ENCODE measurements around the gene TBX5.

Gene TBX5

GRCh38 chr12:114412307-114412706 lies 6.4 kb upstream of the TBX5 start:
- no peak for TF ChIP-seq TAF1 (IDR thresholded peaks at IDR 0.05; ENCODE audit: low read depth)

- TF ChIP-seq NFIC (IDR thresholded peaks at IDR 0.05) (no peak), FOXM1 (IDR thresholded peaks at IDR 0.05; ENCODE audit: borderline replicate concordance, low read depth) (no peak), MAX (IDR thresholded peaks at IDR 0.05) (no peak), TAF1 (IDR thresholded peaks at IDR 0.05; ENCODE audit: low read depth) (no peak), EGR1 (IDR thresholded peaks at IDR 0.05) (no peak), RAD21 (IDR thresholded peaks at IDR 0.05; ENCODE audit: low read depth) (no peak), EP300 (IDR thresholded peaks at IDR 0.05; ENCODE audit: borderline replicate concordance) (no peak), YY1 (IDR thresholded peaks at IDR 0.05; ENCODE audit: low read depth) (no peak), CREB1 (IDR thresholded peaks at IDR 0.05; ENCODE audit: low read depth) (no peak), TEAD4 (IDR thresholded peaks at IDR 0.05) (no peak), ZBTB7A (IDR thresholded peaks at IDR 0.05; ENCODE audit: low read depth) (no peak), USF1 (IDR thresholded peaks at IDR 0.05) (no peak), CEBPB (IDR thresholded peaks at IDR 0.05) (no peak), TCF12 (IDR thresholded peaks at IDR 0.05; ENCODE audit: low read depth) (no peak), REST (IDR thresholded peaks at IDR 0.05; ENCODE audit: low read depth) (no peak)
These were observed 5.3 kb upstream of the TBX5 start for GRCh38 chr12:114411071-114411837.

- TF ChIP-seq FOXM1 (IDR thresholded peaks at IDR 0.05; ENCODE audit: borderline replicate concordance, low read depth) (no peak), TAF1 (IDR thresholded peaks at IDR 0.05; ENCODE audit: low read depth) (no peak), EP300 (IDR thresholded peaks at IDR 0.05; ENCODE audit: borderline replicate concordance) (no peak), NFIC (IDR thresholded peaks at IDR 0.05) (no peak), CEBPB (IDR thresholded peaks at IDR 0.05) (no peak), RAD21 (IDR thresholded peaks at IDR 0.05; ENCODE audit: low read depth) (no peak), EGR1 (IDR thresholded peaks at IDR 0.05) (no peak), USF1 (IDR thresholded peaks at IDR 0.05) (no peak), TEAD4 (IDR thresholded peaks at IDR 0.05) (no peak), TCF12 (IDR thresholded peaks at IDR 0.05; ENCODE audit: low read depth) (no peak), ZBTB7A (IDR thresholded peaks at IDR 0.05; ENCODE audit: low read depth) (no peak), YY1 (IDR thresholded peaks at IDR 0.05; ENCODE audit: low read depth) (no peak), MAX (IDR thresholded peaks at IDR 0.05) (no peak), CREB1 (IDR thresholded peaks at IDR 0.05; ENCODE audit: low read depth) (no peak), REST (IDR thresholded peaks at IDR 0.05; ENCODE audit: low read depth) (no peak)
These were observed 4.1 kb upstream of the TBX5 start for GRCh38 chr12:114409852-114410600.

- TF ChIP-seq ZBTB7A (IDR thresholded peaks at IDR 0.05; ENCODE audit: low read depth) (no peak), USF1 (IDR thresholded peaks at IDR 0.05) (no peak), REST (IDR thresholded peaks at IDR 0.05; ENCODE audit: low read depth) (no peak), MAX (IDR thresholded peaks at IDR 0.05) (no peak), TAF1 (IDR thresholded peaks at IDR 0.05; ENCODE audit: low read depth) (no peak), YY1 (IDR thresholded peaks at IDR 0.05; ENCODE audit: low read depth) (no peak), NFIC (IDR thresholded peaks at IDR 0.05) (no peak), CREB1 (IDR thresholded peaks at IDR 0.05; ENCODE audit: low read depth) (no peak), CEBPB (IDR thresholded peaks at IDR 0.05) (no peak), FOXM1 (IDR thresholded peaks at IDR 0.05; ENCODE audit: borderline replicate concordance, low read depth) (no peak), TEAD4 (IDR thresholded peaks at IDR 0.05) (no peak), RAD21 (IDR thresholded peaks at IDR 0.05; ENCODE audit: low read depth) (no peak), EGR1 (IDR thresholded peaks at IDR 0.05) (no peak), EP300 (IDR thresholded peaks at IDR 0.05; ENCODE audit: borderline replicate concordance) (no peak), TCF12 (IDR thresholded peaks at IDR 0.05; ENCODE audit: low read depth) (no peak)
These were observed 3.2 kb upstream of the TBX5 start for GRCh38 chr12:114408886-114409851.
